Mesenchymal stem cell (in vitro differentiated cells and primary cell): ENCODE results near the gene TEAD4.
A peak's percentile ranks its signal among the peaks of the same experiment; 100 is the strongest.

Experiments used
- DNase-seq: peaks from one replicate; pipeline ENCODE4 v3.0.0-alpha.2; 2013
- H2AFZ ChIP-seq: one replicate; pipeline ENCODE4 v1.6.1; 2013; ENCODE audit warnings: low read depth, mild to moderate bottlenecking, control low read depth, inconsistent platforms, low read length, moderate library complexity
- H2AK5ac ChIP-seq: 2 replicates; pipeline ENCODE4 v1.6.1; 2013; ENCODE audit warnings: low read length, moderate library complexity, mild to moderate bottlenecking, inconsistent platforms; ENCODE audit not compliant: severe bottlenecking
- H2BK120ac ChIP-seq: one replicate; pipeline ENCODE4 v1.6.1; 2013; ENCODE audit warnings: low read depth, mild to moderate bottlenecking, inconsistent platforms, low read length, moderate library complexity
- H2BK12ac ChIP-seq, 2 experiments: one replicate each; pipeline ENCODE4 v1.6.1; 2013; ENCODE audit warnings: inconsistent platforms in 2 of 2, low read length in 2 of 2, mild to moderate bottlenecking in 2 of 2, moderate library complexity in 2 of 2, control low read depth in 1 of 2
- H2BK15ac ChIP-seq: one replicate; pipeline ENCODE4 v1.6.1; 2013; ENCODE audit warnings: mild to moderate bottlenecking, low read depth, inconsistent platforms; ENCODE audit not compliant: poor library complexity, severe bottlenecking
- H2BK5ac ChIP-seq: 2 replicates; pipeline ENCODE4 v1.6.1; 2013; ENCODE audit warnings: low read depth, mild to moderate bottlenecking, low read length, control low read depth, inconsistent platforms; ENCODE audit not compliant: poor library complexity, severe bottlenecking
- H3K14ac ChIP-seq, 2 experiments: one replicate each; pipeline ENCODE4 v1.6.1; 2013; ENCODE audit warnings: inconsistent platforms in 2 of 2, low read length in 2 of 2, control low read depth in 1 of 2, mild to moderate bottlenecking in 1 of 2, moderate library complexity in 1 of 2
- H3K18ac ChIP-seq, 2 experiments: one replicate each; pipeline ENCODE4 v1.6.1; 2013; ENCODE audit warnings: inconsistent platforms in 2 of 2, low read length in 2 of 2, control low read depth in 1 of 2, low read depth in 1 of 2, mild to moderate bottlenecking in 1 of 2
- H3K23ac ChIP-seq, 2 experiments: one replicate each; pipeline ENCODE4 v1.6.1; 2013; ENCODE audit warnings: inconsistent platforms in 2 of 2, low read length in 2 of 2, mild to moderate bottlenecking in 2 of 2, moderate library complexity in 2 of 2, control low read depth in 1 of 2
- H3K27ac ChIP-seq: 2 replicates; pipeline ENCODE4 v1.5.1; 2013; ENCODE audit warnings: mild to moderate bottlenecking, moderate library complexity, low read length, control low read depth, inconsistent platforms; ENCODE audit not compliant: poor library complexity, severe bottlenecking
- H3K27me3 ChIP-seq, 2 experiments: 2 replicates each; pipeline versions ENCODE4 v1.6.1 to v1.7.0; 2013; ENCODE audit warnings: low read length in 2 of 2, mild to moderate bottlenecking in 2 of 2, moderate library complexity in 2 of 2, control low read depth in 1 of 2, inconsistent platforms in 1 of 2; ENCODE audit not compliant: control insufficient read depth in 1 of 2, insufficient read depth in 1 of 2
- H3K36me3 ChIP-seq, 2 experiments: 2 replicates each; pipeline versions ENCODE4 v1.6.1 to v1.7.0; 2013; ENCODE audit warnings: low read length in 2 of 2, control low read depth in 1 of 2, inconsistent platforms in 1 of 2, low read depth in 1 of 2, mild to moderate bottlenecking in 1 of 2; ENCODE audit not compliant: insufficient read depth in 2 of 2, control insufficient read depth in 1 of 2
- H3K4ac ChIP-seq, 2 experiments: one replicate each; pipeline ENCODE4 v1.6.1; 2013; ENCODE audit warnings: inconsistent platforms in 2 of 2, low read length in 2 of 2, mild to moderate bottlenecking in 2 of 2, moderate library complexity in 2 of 2, control low read depth in 1 of 2, low read depth in 1 of 2
- H3K4me1 ChIP-seq: 2 replicates; pipeline ENCODE4 v1.6.1; 2013; ENCODE audit warnings: low read depth, low read length, control low read depth; ENCODE audit not compliant: control insufficient read depth, insufficient read depth
- H3K4me2 ChIP-seq: 2 replicates; pipeline ENCODE4 v1.6.1; 2013; ENCODE audit warnings: low read length, mild to moderate bottlenecking, inconsistent platforms; ENCODE audit not compliant: poor library complexity, severe bottlenecking
- H3K4me3 ChIP-seq, 2 experiments: 2 replicates each; pipeline versions ENCODE4 v1.5.1 to v1.7.0; 2013; ENCODE audit warnings: low read length in 2 of 2, mild to moderate bottlenecking in 2 of 2, control low read depth in 1 of 2, low read depth in 1 of 2; ENCODE audit not compliant: insufficient read depth in 1 of 2
- H3K79me1 ChIP-seq: replicated peaks from 2 replicates; pipeline ENCODE4 v1.6.1; 2013; ENCODE audit warnings: mild to moderate bottlenecking, control low read depth, low read length, inconsistent platforms; ENCODE audit not compliant: poor library complexity, severe bottlenecking
- H3K9ac ChIP-seq: 2 replicates; pipeline ENCODE4 v1.7.0; 2013; ENCODE audit warnings: mild to moderate bottlenecking, low read length, moderate library complexity
- H3K9me3 ChIP-seq: 2 replicates; pipeline ENCODE4 v1.7.0; 2013; ENCODE audit warnings: mild to moderate bottlenecking, low read length; ENCODE audit not compliant: control insufficient read depth
- H4K8ac ChIP-seq: one replicate; pipeline ENCODE4 v1.6.1; 2013; ENCODE audit warnings: inconsistent platforms, mild to moderate bottlenecking, low read length, moderate library complexity
- H4K91ac ChIP-seq: one replicate; pipeline ENCODE4 v1.6.1; 2013; ENCODE audit warnings: mild to moderate bottlenecking, low read length, inconsistent platforms
- WGBS: methylation state at CpG from one replicate; pipeline ENCODE4 v1.1.7; 2013; ENCODE audit warnings: mixed read lengths; 5-methylcytosine and 5-hydroxymethylcytosine counted together

The TEAD4 gene

DNA sequence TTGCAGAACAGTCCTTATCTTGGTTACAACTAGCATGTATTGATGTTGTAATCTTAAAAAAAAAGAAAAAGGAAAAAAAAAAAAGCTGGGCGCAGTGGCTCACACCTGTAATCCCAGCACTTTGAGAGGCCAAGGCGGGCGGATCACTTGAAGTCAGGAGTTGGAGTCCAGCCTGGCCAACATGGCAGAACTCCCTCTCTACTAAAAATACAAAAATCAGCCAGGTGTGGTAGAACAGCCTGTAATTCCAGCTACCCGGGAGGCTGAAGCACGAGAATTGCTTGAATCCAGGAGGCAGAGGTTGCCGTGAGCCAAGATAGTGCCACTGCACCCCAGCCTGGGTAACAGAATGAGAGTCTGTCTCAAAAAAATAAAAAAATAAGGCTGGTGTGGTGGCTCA, 25.6 kb upstream of the TEAD4 start:
- H2AFZ ChIP-seq: no peak overlapping the region
- H4K91ac ChIP-seq: no peak overlapping the region
- no peak overlapping the region for H3K9ac ChIP-seq
- no peaks in the 10 kb centered on the region for H3K4me1 ChIP-seq
- H3K18ac ChIP-seq: no peak overlapping the region
- H2BK12ac ChIP-seq: no peak overlapping the region
- peaks cover 8% of the 10 kb centered on the region for H3K79me1 ChIP-seq
- peaks cover 43 to 81% of the 10 kb centered on the region in 2 experiments for H3K36me3 ChIP-seq
- H2AK5ac ChIP-seq: no peak overlapping the region
- DNase-seq: no peak
- no peak overlapping the region for H2BK120ac ChIP-seq
- H3K4me3 ChIP-seq: no peak overlapping the region
- H3K23ac ChIP-seq: no peak overlapping the region
- H3K4ac ChIP-seq: no peak overlapping the region
- WGBS: 98% methylated on average over 6 of the region's 6 CpGs
- no peaks in the 10 kb centered on the region for H3K27me3 ChIP-seq
- H2BK15ac ChIP-seq: no peak overlapping the region
- H3K9me3 ChIP-seq: no peaks in the 10 kb centered on the region
- no peak overlapping the region for H3K4me2 ChIP-seq
- no peak overlapping the region for H2BK5ac ChIP-seq
- H4K8ac ChIP-seq: no peak overlapping the region
- H3K14ac ChIP-seq: no peak overlapping the region
- H3K27ac ChIP-seq: no peak overlapping the region

DNA sequence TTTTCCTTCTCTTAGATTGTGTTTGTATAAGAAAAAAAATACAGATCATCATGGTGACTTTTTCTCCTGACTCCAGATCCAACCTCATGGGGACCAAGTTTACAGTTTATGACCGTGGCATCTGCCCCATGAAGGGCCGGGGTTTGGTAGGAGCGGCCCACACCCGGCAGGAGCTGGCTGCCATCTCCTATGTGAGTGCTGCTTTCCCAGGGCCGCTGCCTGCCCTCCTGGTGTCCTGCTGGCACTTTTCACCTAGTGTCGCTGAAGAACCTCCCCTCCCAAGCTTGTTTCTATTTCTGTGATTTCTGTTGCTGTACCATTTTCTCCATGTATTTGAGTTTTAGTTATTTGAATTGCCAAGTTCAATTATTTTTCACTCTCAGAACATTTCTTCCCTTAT, 24.8 kb upstream of the TEAD4 start:
- 86% methylated on average over 5 of the region's 6 CpGs for WGBS
- Histone ChIP-seq H3K79me1 (peaks cover 6% of the 10 kb centered on the region), H2BK5ac (no peak overlapping the region), H4K8ac (no peak overlapping the region), H2AFZ (no peak overlapping the region), H3K9ac (no peak overlapping the region), H3K36me3 (peaks cover 47 to 89% of the 10 kb centered on the region in 2 experiments), H3K4me1 (no peaks in the 10 kb centered on the region), H2BK12ac (no peak overlapping the region), H2AK5ac (no peak overlapping the region), H2BK15ac (no peak overlapping the region), H3K4me3 (no peak overlapping the region), H3K14ac (no peak overlapping the region), H3K4me2 (no peak overlapping the region), H3K23ac (no peak overlapping the region), H3K27ac (no peak overlapping the region), H2BK120ac (no peak overlapping the region), H3K9me3 (no peaks in the 10 kb centered on the region), H3K4ac (no peak overlapping the region), H3K18ac (peak overlapping the region in 1 of 2 experiments; percentile 11), H4K91ac (no peak overlapping the region), H3K27me3 (no peaks in the 10 kb centered on the region)
- no peak for DNase-seq

DNA sequence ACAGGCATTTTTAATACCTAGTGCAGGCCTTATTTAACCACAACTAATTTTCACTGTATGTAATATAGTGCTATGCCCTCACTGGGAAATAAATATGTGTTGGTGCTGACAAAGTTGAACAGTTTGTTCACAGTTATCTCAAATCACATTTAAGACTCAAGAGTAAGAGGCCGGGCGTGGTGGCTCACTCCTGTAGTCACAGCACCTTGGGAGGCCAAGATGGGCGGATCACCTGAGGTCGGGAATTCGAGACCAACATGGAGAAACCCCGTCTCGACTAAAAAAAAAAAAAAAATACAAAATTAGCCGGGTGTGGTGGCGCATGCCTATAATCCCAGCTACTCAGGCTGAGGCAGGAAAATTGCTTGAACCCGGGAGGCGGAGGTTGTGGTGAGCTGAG, 22.9 kb upstream of the TEAD4 start:
- H4K91ac ChIP-seq: no peak overlapping the region

DNA sequence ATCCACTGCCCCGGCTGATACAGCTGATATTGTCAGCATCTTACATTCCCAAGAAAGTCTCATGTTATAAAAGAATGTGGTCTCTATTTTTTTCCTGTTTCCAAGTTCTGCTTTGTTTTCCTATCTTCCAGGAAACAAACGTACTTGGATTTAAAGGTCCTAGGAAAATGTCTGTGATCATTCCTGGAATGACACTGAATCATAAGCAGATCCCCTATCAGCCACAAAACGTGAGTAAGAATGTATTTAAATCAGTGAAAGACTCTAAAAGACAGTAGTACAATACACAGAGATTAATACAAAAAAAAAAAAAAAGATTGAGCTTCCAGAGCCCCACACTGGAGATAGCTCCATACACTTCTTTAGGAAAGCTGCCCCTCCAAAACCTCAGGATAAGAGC, 21.7 kb upstream of the TEAD4 start:
- Histone ChIP-seq H2BK5ac (no peak overlapping the region), H2AK5ac (no peak overlapping the region), H3K23ac (no peak overlapping the region), H3K36me3 (peaks cover 50 to 85% of the 10 kb centered on the region in 2 experiments), H2BK12ac (no peak overlapping the region), H2AFZ (no peak overlapping the region), H4K91ac (no peak overlapping the region), H3K14ac (no peak overlapping the region), H3K27me3 (no peaks in the 10 kb centered on the region), H3K27ac (no peak overlapping the region), H2BK120ac (no peak overlapping the region), H3K9me3 (no peaks in the 10 kb centered on the region), H3K4me2 (no peak overlapping the region), H3K4me3 (no peak overlapping the region), H3K4ac (no peak overlapping the region), H3K79me1 (peaks cover 3% of the 10 kb centered on the region), H3K4me1 (peaks cover 4% of the 10 kb centered on the region), H3K18ac (no peak overlapping the region), H3K9ac (no peak overlapping the region), H2BK15ac (no peak overlapping the region), H4K8ac (no peak overlapping the region)
- DNase-seq: no peak
- WGBS: 92% methylated on average over 2 of the region's 3 CpGs

More for the DNA sequence above, 22.9 kb upstream of the TEAD4 start:
- Histone ChIP-seq H3K27me3 (no peaks in the 10 kb centered on the region), H2AK5ac (no peak overlapping the region), H3K23ac (no peak overlapping the region), H3K14ac (no peak overlapping the region), H3K36me3 (peaks cover 54 to 92% of the 10 kb centered on the region in 2 experiments), H2BK120ac (no peak overlapping the region), H2BK15ac (no peak overlapping the region), H3K4me3 (no peak overlapping the region), H3K79me1 (peaks cover 3% of the 10 kb centered on the region), H3K4me1 (no peaks in the 10 kb centered on the region), H3K9me3 (no peaks in the 10 kb centered on the region), H3K4ac (no peak overlapping the region), H2BK5ac (no peak overlapping the region), H4K8ac (no peak overlapping the region), H3K4me2 (no peak overlapping the region), H2BK12ac (no peak overlapping the region), H3K18ac (no peak overlapping the region), H3K9ac (no peak overlapping the region), H3K27ac (no peak overlapping the region), H2AFZ (no peak overlapping the region)
- no peak for DNase-seq
- WGBS: 93% methylated on average over 11 of the region's 11 CpGs
